SU-DHL-6 (cell line): ENCODE data around the gene CREB5.

Experiments
- H2AFZ ChIP-seq: fragments of 200-600 bp; sonication (generic); 2 replicates; pipeline ENCODE4 v1.6.1; 2014; ENCODE audit warnings: low read depth, mild to moderate bottlenecking, moderate library complexity, mixed read lengths, antibody characterized with exemption, low read length; ENCODE audit not compliant: severe bottlenecking
- H3F3A ChIP-seq: fragments of 200-600 bp; shearing (Covaris generic); 2 replicates; pipeline ENCODE4 v1.6.0; 2016; ENCODE audit warnings: antibody characterized with exemption, mild to moderate bottlenecking; ENCODE audit not compliant: insufficient read depth
- H3K27ac ChIP-seq: fragments of 200-600 bp; sonication (generic); 2 replicates; pipeline ENCODE4 v1.5.1; 2016; ENCODE audit warnings: low read depth, mild to moderate bottlenecking, low read length, moderate library complexity, mixed read lengths
- H3K27me3 ChIP-seq: fragments of 200-600 bp; sonication (generic), shearing (Covaris generic); 2 replicates; pipeline ENCODE4 v1.6.0; 2014; ENCODE audit warnings: mild to moderate bottlenecking, low read length
- H3K36me3 ChIP-seq: fragments of 200-600 bp; sonication (generic); 2 replicates; pipeline ENCODE4 v1.6.1; 2014; ENCODE audit warnings: mild to moderate bottlenecking, low read length, mixed read lengths
- H3K4me2 ChIP-seq: fragments of 300-600, 200-600 bp; shearing (Covaris generic), sonication (generic); 2 replicates; pipeline ENCODE4 v1.6.0; 2014; ENCODE audit warnings: low read length, low read depth, mild to moderate bottlenecking; ENCODE audit not compliant: poor library complexity, severe bottlenecking
- H3K4me3 ChIP-seq: fragments of 200-600 bp; sonication (generic); 2 replicates; pipeline ENCODE4 v1.5.1; 2014; ENCODE audit warnings: antibody characterized with exemption, low read length, mild to moderate bottlenecking, mixed read lengths; ENCODE audit not compliant: insufficient read depth, poor library complexity, severe bottlenecking
- H3K79me2 ChIP-seq: fragments of 200-600 bp; sonication (generic); 2 replicates; pipeline ENCODE4 v1.6.1; 2014; ENCODE audit warnings: mild to moderate bottlenecking, low read length, moderate library complexity; ENCODE audit not compliant: insufficient read depth
- H3K9ac ChIP-seq: fragments of 200-600 bp; sonication (generic); 2 replicates; pipeline ENCODE4 v1.7.0; 2014; ENCODE audit warnings: mild to moderate bottlenecking, low read length
- H3K9me2 ChIP-seq: fragments of 200-600 bp; sonication (generic); replicated peaks from 2 replicates; pipeline ENCODE4 v1.6.1; 2014; ENCODE audit warnings: low read length; ENCODE audit not compliant: insufficient read depth
- H3K9me3 ChIP-seq: fragments of 200-600 bp; sonication (generic); 2 replicates; pipeline ENCODE4 v1.6.1; 2014; ENCODE audit warnings: low read length, mixed read lengths; ENCODE audit not compliant: insufficient read depth
- H4K20me1 ChIP-seq: fragments of 200-600 bp; sonication (generic); 2 replicates; pipeline ENCODE4 v1.6.1; 2014; ENCODE audit warnings: low read depth, mild to moderate bottlenecking, antibody characterized with exemption, low read length, moderate library complexity, mixed read lengths
- CTCF ChIP-seq: fragments of 200-600 bp; sonication (generic); IDR thresholded peaks from one replicate; pipeline ENCODE4 v1.5.1; 2017; ENCODE audit warnings: antibody characterized with exemption, mild to moderate bottlenecking, low read length, moderate library complexity; ENCODE audit not compliant: insufficient read depth, poor library complexity, severe bottlenecking
- EZH2phosphoT487 ChIP-seq: fragments of 200-600 bp; sonication (generic), shearing (Covaris generic); conservative IDR thresholded peaks from 2 replicates; pipeline ENCODE4 v1.6.1; 2018; ENCODE audit warnings: mild to moderate bottlenecking, antibody characterized with exemption, low read length, moderate library complexity, mixed read lengths

The CREB5 gene

GRCh38 chr7:28868712-28869111 lies 456.4 kb downstream of the CREB5 start:
- Histone ChIP-seq H3K9ac (no peak overlapping the region), H3K9me3 (no peaks in the 10 kb centered on the region), H3K4me2 (no peak overlapping the region), H3K79me2 (no peaks in the 10 kb centered on the region), H3K27ac (no peak overlapping the region), H3F3A (no peaks in the 10 kb centered on the region), H3K9me2 (no peaks in the 10 kb centered on the region), H2AFZ (no peak overlapping the region), H3K36me3 (no peaks in the 10 kb centered on the region), H3K27me3 (no peaks in the 10 kb centered on the region), H3K4me3 (no peak overlapping the region), H4K20me1 (no peaks in the 10 kb centered on the region)
- no peak for TF ChIP-seq CTCF
- no peak for TF ChIP-seq EZH2phosphoT487

GRCh38 chr7:28871077-28871476 lies 458.8 kb downstream of the CREB5 start:
- H3K9me2 ChIP-seq = no peaks in the 10 kb centered on the region
- H3F3A ChIP-seq = no peaks in the 10 kb centered on the region
- no peaks in the 10 kb centered on the region for H4K20me1 ChIP-seq
- no peak overlapping the region for H3K27ac ChIP-seq
- H3K27me3 ChIP-seq = no peaks in the 10 kb centered on the region
- H2AFZ ChIP-seq = no peak overlapping the region
- no peak overlapping the region for H3K4me3 ChIP-seq
- H3K4me2 ChIP-seq = no peak overlapping the region
- no peak for TF ChIP-seq CTCF
- no peak for TF ChIP-seq EZH2phosphoT487
- no peaks in the 10 kb centered on the region for H3K36me3 ChIP-seq
- no peaks in the 10 kb centered on the region for H3K79me2 ChIP-seq
- no peaks in the 10 kb centered on the region for H3K9me3 ChIP-seq
- no peak overlapping the region for H3K9ac ChIP-seq

GRCh38 chr7:28871631-28872030 lies 459.3 kb downstream of the CREB5 start:
- no peaks in the 10 kb centered on the region for H3K9me3 ChIP-seq
- no peaks in the 10 kb centered on the region for H3K27me3 ChIP-seq
- H3F3A ChIP-seq = no peaks in the 10 kb centered on the region
- H4K20me1 ChIP-seq = no peaks in the 10 kb centered on the region
- TF ChIP-seq CTCF (no peak), EZH2phosphoT487 (no peak)
- no peaks in the 10 kb centered on the region for H3K9me2 ChIP-seq
- no peak overlapping the region for H3K4me3 ChIP-seq
- no peak overlapping the region for H3K4me2 ChIP-seq
- H3K27ac ChIP-seq = no peak overlapping the region
- no peaks in the 10 kb centered on the region for H3K79me2 ChIP-seq
- no peaks in the 10 kb centered on the region for H3K36me3 ChIP-seq
- no peak overlapping the region for H3K9ac ChIP-seq
- no peak overlapping the region for H2AFZ ChIP-seq
